RWPE1 (cell line): ENCODE data around the gene SLC26A9.
A peak's percentile ranks its signal among the peaks of the same experiment; 100 is the strongest.

ENCODE experiments used
- CTCF ChIA-PET: fragments of 350-600 bp; sonication (Branson Sonifier 250); formaldehyde crosslinking; extraction: SDS; loops from one replicate; lab custom pipeline; 2021; lab: Yijun Ruan, JAX
- POLR2A ChIA-PET: fragments of 400-600 bp; formaldehyde crosslinking; extraction: SDS; loops from one replicate; lab custom pipeline; 2020; ENCODE audit warnings: antibody characterized with exemption; ENCODE audit not compliant: low non-redundant PET; lab: Yijun Ruan, JAX
- DNase-seq: peaks from one replicate; pipeline ENCODE4 v3.0.0; 2012; ENCODE audit warnings: low spot score
- H3K27ac ChIP-seq: fragments of 450-650 bp; 2 replicates; pipeline ENCODE4 v1.5.1; 2017
- TF ChIP-seq, protein P1 (sequence below): fragments of 450-650 bp; conservative IDR thresholded peaks from 2 replicates; pipeline ENCODE4 v1.5.1; 2017; ENCODE audit warnings: low read depth, mild to moderate bottlenecking

Gene SLC26A9

DNA sequence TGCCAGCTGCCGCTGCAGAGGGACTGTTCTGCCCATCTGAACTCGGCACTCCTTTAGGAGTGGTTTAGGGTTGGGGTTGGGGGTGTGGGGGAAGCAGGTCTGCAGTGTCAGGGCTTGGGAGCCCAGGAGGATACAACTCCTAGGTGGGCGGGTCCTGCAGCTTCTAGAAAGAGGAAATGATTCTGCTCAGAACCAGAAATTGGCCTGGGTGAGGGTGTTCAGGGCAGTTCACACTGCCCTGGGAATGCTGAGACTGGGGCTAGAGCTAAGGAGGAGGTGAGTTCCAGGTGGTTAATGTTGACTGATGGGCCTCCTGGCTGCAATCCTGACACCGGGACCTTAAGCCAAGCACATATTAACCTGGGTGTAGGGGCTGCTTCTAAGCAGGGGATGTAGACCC lies 4.8 kb upstream of the SLC26A9 start:
- POLR2A ChIA-PET, result no interaction called here

DNA sequence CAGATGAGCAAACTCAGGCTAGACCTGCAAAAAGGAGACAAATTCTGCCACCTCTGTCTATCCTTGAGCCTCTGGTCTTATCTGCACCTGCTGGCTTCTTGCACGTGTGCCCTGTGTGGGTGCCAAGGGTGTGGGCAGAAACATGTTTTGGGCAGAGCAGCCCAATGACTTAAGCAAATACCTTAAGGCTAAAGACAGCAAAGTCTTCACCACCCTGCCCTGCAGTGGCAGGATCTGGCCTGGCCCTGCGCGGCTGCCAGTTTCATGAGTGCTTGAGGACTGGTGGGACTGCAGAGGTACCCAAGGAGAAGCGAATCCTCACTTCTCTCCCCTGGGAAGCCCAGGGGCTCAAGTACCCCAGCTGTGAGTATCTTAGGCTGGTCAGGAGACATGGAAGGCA lies 3.8 kb upstream of the SLC26A9 start:
- peak; percentile 84 for DNase-seq
- ChIA-PET POLR2A (no interaction called here), CTCF (interaction anchor here (0.6 to 7.7 kb wide), 4 partner anchors 28 to 1376 kb away, joined by 3 to 74 read pairs (median 6); no protein-coding TSS in a partner anchor)
- peak overlapping the region; percentile 99 for H3K27ac ChIP-seq
- TF ChIP-seq, protein P1, sequence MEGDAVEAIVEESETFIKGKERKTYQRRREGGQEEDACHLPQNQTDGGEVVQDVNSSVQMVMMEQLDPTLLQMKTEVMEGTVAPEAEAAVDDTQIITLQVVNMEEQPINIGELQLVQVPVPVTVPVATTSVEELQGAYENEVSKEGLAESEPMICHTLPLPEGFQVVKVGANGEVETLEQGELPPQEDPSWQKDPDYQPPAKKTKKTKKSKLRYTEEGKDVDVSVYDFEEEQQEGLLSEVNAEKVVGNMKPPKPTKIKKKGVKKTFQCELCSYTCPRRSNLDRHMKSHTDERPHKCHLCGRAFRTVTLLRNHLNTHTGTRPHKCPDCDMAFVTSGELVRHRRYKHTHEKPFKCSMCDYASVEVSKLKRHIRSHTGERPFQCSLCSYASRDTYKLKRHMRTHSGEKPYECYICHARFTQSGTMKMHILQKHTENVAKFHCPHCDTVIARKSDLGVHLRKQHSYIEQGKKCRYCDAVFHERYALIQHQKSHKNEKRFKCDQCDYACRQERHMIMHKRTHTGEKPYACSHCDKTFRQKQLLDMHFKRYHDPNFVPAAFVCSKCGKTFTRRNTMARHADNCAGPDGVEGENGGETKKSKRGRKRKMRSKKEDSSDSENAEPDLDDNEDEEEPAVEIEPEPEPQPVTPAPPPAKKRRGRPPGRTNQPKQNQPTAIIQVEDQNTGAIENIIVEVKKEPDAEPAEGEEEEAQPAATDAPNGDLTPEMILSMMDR, result no peak

More for the DNA sequence above, 4.8 kb upstream of the SLC26A9 start:
- TF ChIP-seq, protein P1, result no peak
- CTCF ChIA-PET, result interaction anchor here (0.7 to 7.7 kb wide), 6 partner anchors 14 to 405 kb away, joined by 3 to 74 read pairs (median 4); no protein-coding TSS in a partner anchor
- H3K27ac ChIP-seq, result peak overlapping the region; percentile 99
- DNase-seq, result no peak

DNA sequence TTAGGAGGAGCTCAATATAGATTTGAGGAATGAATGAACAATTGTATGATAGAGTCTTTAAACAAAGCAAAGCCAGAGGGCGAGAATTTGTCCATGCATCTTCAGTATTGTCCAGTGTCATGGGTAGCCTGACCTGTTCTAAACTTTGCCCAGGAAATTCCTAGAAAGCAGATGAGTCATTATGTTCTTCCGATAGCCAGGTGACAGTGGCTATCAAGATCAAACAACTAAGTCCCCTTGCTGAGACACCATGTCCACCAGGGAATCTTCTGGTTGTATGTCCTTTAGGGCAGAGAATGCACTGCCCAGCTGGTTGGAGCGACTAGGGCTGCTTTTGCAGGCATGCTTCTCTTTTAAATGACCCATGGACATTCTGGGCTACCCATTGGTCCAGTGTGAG lies 1.8 kb upstream of the SLC26A9 start:
- DNase-seq, result no peak
- TF ChIP-seq, protein P1, result no peak
- POLR2A ChIA-PET, result no interaction called here
- CTCF ChIA-PET, result interaction anchor here (6.8 kb wide), 1 partner anchor 33 kb away, joined by 45 read pairs; no protein-coding TSS in a partner anchor
- H3K27ac ChIP-seq, result no peak overlapping the region

DNA sequence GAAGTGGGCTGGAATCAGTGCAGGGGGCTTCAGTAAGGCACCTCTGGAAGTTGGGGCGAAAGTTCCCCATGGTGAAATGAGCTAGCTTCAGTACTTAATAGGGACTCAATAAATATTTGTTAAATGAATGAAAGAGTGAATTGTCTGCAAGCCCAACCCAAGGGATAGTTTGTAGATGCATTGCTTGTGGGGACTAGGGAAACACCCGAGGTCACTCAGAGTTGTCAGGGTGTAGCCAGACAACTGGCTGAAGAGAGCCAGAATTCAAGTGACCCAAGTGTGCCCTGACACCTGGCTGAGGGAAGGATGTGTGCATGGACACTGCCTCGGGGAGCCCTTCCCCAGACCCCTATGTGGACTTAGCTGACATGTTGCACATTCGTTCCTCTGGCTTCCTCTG lies 1.3 kb upstream of the SLC26A9 start:
- ChIA-PET POLR2A (no interaction called here), CTCF (interaction anchor here (0.6 to 6.8 kb wide), 3 partner anchors 26 to 54 kb away, joined by 3 to 45 read pairs (median 4); no protein-coding TSS in a partner anchor)
- H3K27ac ChIP-seq, result no peak overlapping the region
- no peak for DNase-seq
- TF ChIP-seq, protein P1, result no peak

DNA sequence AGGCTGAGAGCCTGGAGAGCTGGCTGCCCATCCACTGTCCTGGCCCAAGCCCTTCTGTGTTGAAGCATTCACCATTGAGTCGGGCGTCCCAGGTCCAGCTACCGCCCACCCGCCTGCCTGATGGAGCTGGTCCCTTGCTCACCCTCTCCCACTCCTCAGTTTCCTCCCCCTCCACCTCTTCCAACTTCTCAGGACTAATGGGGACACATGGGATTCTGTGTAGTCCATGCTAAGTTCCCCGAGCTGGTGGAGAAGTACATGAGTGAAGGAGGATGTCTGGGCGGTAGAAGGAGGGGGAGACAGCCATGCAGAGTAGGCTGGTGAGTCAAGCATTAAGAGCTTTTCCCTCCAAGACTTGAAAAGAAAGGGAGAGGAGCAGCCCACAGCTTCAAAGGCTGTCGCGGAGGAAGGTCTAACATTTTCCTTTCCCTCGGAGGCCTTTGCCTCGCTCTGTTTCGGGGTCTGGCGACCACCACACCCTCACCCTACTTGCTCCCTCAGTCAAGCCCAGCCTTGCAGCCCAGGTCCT lies 561 bp downstream of the SLC26A9 start:
- no peak overlapping the region for H3K27ac ChIP-seq
- no peak for DNase-seq
- CTCF ChIA-PET, result interaction anchor here (1.0 to 6.8 kb wide), 2 partner anchors 35 to 151 kb away, joined by 5 to 45 read pairs; no protein-coding TSS in a partner anchor
- POLR2A ChIA-PET, result no interaction called here
- TF ChIP-seq, protein P1, result no peak

DNA sequence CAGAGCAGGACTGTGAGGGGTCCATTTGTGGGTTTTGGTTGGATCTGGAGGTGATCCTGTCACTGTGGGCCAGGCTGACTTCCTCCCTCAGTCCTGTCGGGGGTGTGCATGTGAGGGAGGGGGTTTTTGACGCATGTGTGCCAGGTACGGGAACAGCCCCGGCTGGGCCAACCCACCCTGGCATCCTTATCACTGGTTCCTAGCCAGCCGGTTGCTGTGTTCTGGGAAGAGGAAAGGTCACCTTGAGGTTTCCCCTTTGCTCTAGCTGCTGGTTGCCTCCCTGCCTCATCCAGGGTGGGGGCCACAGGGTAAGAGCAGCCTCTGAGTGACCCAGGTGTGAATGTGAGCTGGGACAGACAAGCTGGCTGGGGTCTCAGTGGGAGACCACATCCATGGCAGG lies 2.5 kb downstream of the SLC26A9 start:
- H3K27ac ChIP-seq, result no peak overlapping the region
- ChIA-PET CTCF (interaction anchor here (6.8 kb wide), 1 partner anchor 37 kb away, joined by 45 read pairs; no protein-coding TSS in a partner anchor), POLR2A (no interaction called here)
- DNase-seq, result no peak
- TF ChIP-seq, protein P1, result no peak
